Mesendoderm (in vitro differentiated cells): Measurements from ENCODE around the gene NEURL1.
A peak's percentile ranks its signal among the peaks of the same experiment; 100 is the strongest.

ENCODE experiments used
- DNase-seq: peaks from one replicate; pipeline ENCODE4 v3.0.0; 2013
- H2AK5ac ChIP-seq: 2 replicates; pipeline ENCODE4 v1.6.1; 2013; ENCODE audit warnings: low read length, inconsistent platforms
- H2BK120ac ChIP-seq: 2 replicates; pipeline ENCODE4 v1.6.1; 2013; ENCODE audit warnings: low read depth, mild to moderate bottlenecking, low read length, moderate library complexity, mixed read lengths
- H2BK15ac ChIP-seq: replicated peaks from 2 replicates; pipeline ENCODE4 v1.6.1; 2013; ENCODE audit warnings: low read depth, mild to moderate bottlenecking, moderate library complexity
- H2BK5ac ChIP-seq: 2 replicates; pipeline ENCODE4 v1.6.1; 2013; ENCODE audit warnings: low read length, inconsistent platforms
- H3K18ac ChIP-seq: 2 replicates; pipeline ENCODE4 v1.6.1; 2013; ENCODE audit warnings: mild to moderate bottlenecking, low read length, mixed read lengths
- H3K23ac ChIP-seq: one replicate; pipeline ENCODE4 v1.6.1; 2013; ENCODE audit warnings: low read length
- H3K27ac ChIP-seq: 2 replicates; pipeline ENCODE4 v1.5.1; 2013; ENCODE audit warnings: low read depth, mild to moderate bottlenecking, inconsistent platforms, low read length, moderate library complexity
- H3K27me3 ChIP-seq: 2 replicates; pipeline ENCODE4 v1.6.1; 2013; ENCODE audit warnings: low read length, control low read depth, mild to moderate bottlenecking, inconsistent platforms; ENCODE audit not compliant: insufficient read depth, poor library complexity
- H3K36me3 ChIP-seq: 2 replicates; pipeline ENCODE4 v1.6.1; 2013; ENCODE audit warnings: low read length, inconsistent platforms; ENCODE audit not compliant: control insufficient read depth, insufficient read depth
- H3K4ac ChIP-seq: one replicate; pipeline ENCODE4 v1.6.1; 2013; ENCODE audit warnings: low read depth, mild to moderate bottlenecking, low read length, moderate library complexity
- H3K4me1 ChIP-seq: 2 replicates; pipeline ENCODE4 v1.6.1; 2013; ENCODE audit warnings: low read depth, low read length, inconsistent platforms; ENCODE audit not compliant: control insufficient read depth
- H3K4me2 ChIP-seq: 2 replicates; pipeline ENCODE4 v1.6.1; 2013; ENCODE audit warnings: low read length
- H3K4me3 ChIP-seq: 2 replicates; pipeline ENCODE4 v1.5.1; 2013; ENCODE audit warnings: mild to moderate bottlenecking, low read length
- H3K56ac ChIP-seq: one replicate; pipeline ENCODE4 v1.6.1; 2013; ENCODE audit warnings: low read length
- H3K79me1 ChIP-seq: 2 replicates; pipeline ENCODE4 v1.6.1; 2013; ENCODE audit warnings: low read length, inconsistent platforms
- H3K79me2 ChIP-seq: 2 replicates; pipeline ENCODE4 v1.6.1; 2013; ENCODE audit warnings: mild to moderate bottlenecking, low read length; ENCODE audit not compliant: control insufficient read depth, insufficient read depth
- H3K9ac ChIP-seq: 2 replicates; pipeline ENCODE4 v1.6.1; 2013; ENCODE audit warnings: low read length, inconsistent platforms
- H4K5ac ChIP-seq: one replicate; pipeline ENCODE4 v1.6.1; 2013; ENCODE audit warnings: low read length
- H4K8ac ChIP-seq: one replicate; pipeline ENCODE4 v1.6.1; 2013; ENCODE audit warnings: low read depth, mild to moderate bottlenecking, control low read depth, low read length, moderate library complexity
- whole genome bisulfite sequencing: extraction: QIAGEN DNeasy Blood & Tissue Kit; methylation state at CpG from one replicate; pipeline ENCODE4 v1.1.7; 2013; ENCODE audit warnings: low lambda C conversion rate, missing lambda C conversion rate; ENCODE audit not compliant: insufficient coverage; ENCODE audit errors: extremely low coverage; 5-methylcytosine and 5-hydroxymethylcytosine counted together

The NEURL1 gene

GRCh38 chr10:103457896-103458583 is 35.5 kb upstream of the NEURL1 start:
- Histone ChIP-seq H3K18ac (no peak overlapping the region), H2BK5ac (no peak overlapping the region), H2BK120ac (no peak overlapping the region), H3K36me3 (no peaks in the 10 kb centered on the region), H3K79me2 (no peaks in the 10 kb centered on the region), H3K4me1 (no peaks in the 10 kb centered on the region), H3K23ac (no peak overlapping the region), H4K8ac (no peak overlapping the region), H3K79me1 (no peaks in the 10 kb centered on the region), H3K56ac (no peak overlapping the region), H3K27ac (no peak overlapping the region), H2AK5ac (no peak overlapping the region), H3K9ac (no peak overlapping the region), H3K4ac (no peak overlapping the region), H3K4me3 (no peak overlapping the region), H3K4me2 (no peak overlapping the region), H3K27me3 (no peaks in the 10 kb centered on the region), H4K5ac (no peak overlapping the region), H2BK15ac (no peak overlapping the region)
- WGBS: no CpG with 5 or more reads among the region's 39 CpGs
- no peak for DNase-seq

- Histone ChIP-seq H2BK120ac (no peak within 1 kb of the TSS), H3K79me1 (no peaks in the 10 kb centered on the region), H3K79me2 (no peaks in the 10 kb centered on the region), H3K27ac (no peak within 1 kb of the TSS), H3K4me3 (no peak within 1 kb of the TSS), H3K36me3 (no peaks in the 10 kb centered on the region), H4K5ac (no peak within 1 kb of the TSS), H3K4me1 (no peaks in the 10 kb centered on the region), H3K9ac (no peak within 1 kb of the TSS), H2BK15ac (no peak within 1 kb of the TSS), H3K23ac (no peak within 1 kb of the TSS), H2BK5ac (no peak within 1 kb of the TSS), H3K4me2 (no peak within 1 kb of the TSS), H3K56ac (no peak within 1 kb of the TSS), H3K27me3 (no peaks in the 10 kb centered on the region), H4K8ac (no peak within 1 kb of the TSS), H3K4ac (no peak within 1 kb of the TSS), H2AK5ac (no peak within 1 kb of the TSS), H3K18ac (no peak within 1 kb of the TSS)
- DNase-seq: peak; percentile 78
- WGBS: no CpG with 5 or more reads among the region's 9 CpGs
Observed at GRCh38 chr10:103458720-103459119, 34.8 kb upstream of the NEURL1 start, which contains the start of gene CALHM1. Gene CALHM1, minus strand, starts transcription at chr10:103458900. Its CDS starts 149 bp downstream, at chr10:103458751.

- Histone ChIP-seq H3K18ac (no peak overlapping the region), H3K27ac (no peak overlapping the region), H3K9ac (no peak overlapping the region), H3K27me3 (no peaks in the 10 kb centered on the region), H2BK5ac (no peak overlapping the region), H4K8ac (no peak overlapping the region), H3K36me3 (no peaks in the 10 kb centered on the region), H3K4me1 (no peaks in the 10 kb centered on the region), H3K4me3 (no peak overlapping the region), H3K4me2 (no peak overlapping the region), H3K56ac (no peak overlapping the region), H4K5ac (no peak overlapping the region), H3K79me1 (no peaks in the 10 kb centered on the region), H3K79me2 (no peaks in the 10 kb centered on the region), H2AK5ac (no peak overlapping the region), H2BK120ac (no peak overlapping the region), H3K23ac (no peak overlapping the region), H3K4ac (no peak overlapping the region), H2BK15ac (no peak overlapping the region)
- no peak for DNase-seq
- WGBS: no CpG with 5 or more reads among the region's 4 CpGs
Observed at GRCh38 chr10:103459615-103460014, 33.9 kb upstream of the NEURL1 start.

GRCh38 chr10:103463499-103463898 is 30.0 kb upstream of the NEURL1 start:
- no peak overlapping the region for H2BK15ac ChIP-seq
- H2BK5ac ChIP-seq: no peak overlapping the region
- H4K8ac ChIP-seq: no peak overlapping the region
- no peak overlapping the region for H3K4ac ChIP-seq
- H3K56ac ChIP-seq: no peak overlapping the region
- no peaks in the 10 kb centered on the region for H3K79me1 ChIP-seq
- H2BK120ac ChIP-seq: no peak overlapping the region
- no peak overlapping the region for H3K23ac ChIP-seq
- no peak overlapping the region for H3K4me3 ChIP-seq
- no peaks in the 10 kb centered on the region for H3K79me2 ChIP-seq
- no peak overlapping the region for H3K4me2 ChIP-seq
- H3K36me3 ChIP-seq: no peaks in the 10 kb centered on the region
- H4K5ac ChIP-seq: no peak overlapping the region
- no peaks in the 10 kb centered on the region for H3K4me1 ChIP-seq
- no peak for DNase-seq
- no peak overlapping the region for H2AK5ac ChIP-seq
- no CpG with 5 or more reads among the region's 4 CpGs for WGBS
- H3K27ac ChIP-seq: no peak overlapping the region
- H3K9ac ChIP-seq: no peak overlapping the region
- no peak overlapping the region for H3K18ac ChIP-seq
- H3K27me3 ChIP-seq: no peaks in the 10 kb centered on the region

GRCh38 chr10:103465411-103466179 is 27.9 kb upstream of the NEURL1 start:
- Histone ChIP-seq H3K79me1 (no peaks in the 10 kb centered on the region), H3K4me1 (no peaks in the 10 kb centered on the region), H3K27me3 (no peaks in the 10 kb centered on the region), H3K9ac (no peak overlapping the region), H3K56ac (no peak overlapping the region), H4K5ac (no peak overlapping the region), H3K27ac (no peak overlapping the region), H3K79me2 (no peaks in the 10 kb centered on the region), H3K4ac (no peak overlapping the region), H2BK5ac (no peak overlapping the region), H3K4me2 (no peak overlapping the region), H3K23ac (no peak overlapping the region), H3K18ac (no peak overlapping the region), H2BK120ac (no peak overlapping the region), H3K4me3 (no peak overlapping the region), H3K36me3 (no peaks in the 10 kb centered on the region), H2BK15ac (no peak overlapping the region), H4K8ac (no peak overlapping the region), H2AK5ac (no peak overlapping the region)
- no CpG with 5 or more reads among the region's 14 CpGs for whole genome bisulfite sequencing
- DNase-seq: no peak
